ENCODE measurements around the gene NIT1.

GRCh38 chr1:161163793-161164192 is 45.9 kb downstream of the NIT1 start:
- TF ChIP-seq POLR2A (IDR thresholded peaks at IDR 0.05; ENCODE audit: low read length) = no peak
- TF ChIP-seq GATA1 (IDR thresholded peaks at IDR 0.05; ENCODE audit: low read depth, low read length) = no peak
